H1 (cell line): ENCODE results near the gene NR5A2. TPM values are rescaled to one million over a fixed set of nuclear protein-coding genes. Genes with fewer than 3 reads are reported as not detected.

Experiments used
- POU5F1 ChIP-seq: IDR thresholded peaks from 2 replicates; pipeline ENCODE4 v1.6.1; 2011; ENCODE audit warnings: low read depth, mild to moderate bottlenecking, low read length, moderate library complexity
- SP4 ChIP-seq: IDR thresholded peaks from 2 replicates; pipeline ENCODE4 v1.6.1; 2012; ENCODE audit warnings: low read length, inconsistent platforms
- YY1 ChIP-seq: IDR thresholded peaks from 2 replicates; pipeline ENCODE4 v1.6.1; 2011; ENCODE audit warnings: low read depth, mild to moderate bottlenecking, low read length
- polyA plus RNA-seq, 7 experiments: library from polyadenylated mRNA; depleted of rRNA in 3 of 7; stranded (reverse) in 5 of 7; unstranded in 2 of 7; fragments of >200 nt in 5 of 7; fragments of 200-250 nt in 2 of 7; gene quantifications; 1 replicate in 5 of 7; 2 replicates in 1 of 7; 4 replicates in 1 of 7; pipeline versions ENCODE4 v1.2.1 to v1.2.3, GENCODE V29; 2011 to 2013; ENCODE audit warnings: missing spikeins in 2 of 7, mixed read lengths in 2 of 7
- total RNA-seq: library from RNA; stranded (reverse); fragmentation: NEBNext Ultra II Directional; extraction: Animal tissue kit (Norgen Biotek cat#: 25700); gene quantifications from 2 replicates; pipeline ENCODE4 v1.2.1, GENCODE V29; 2021
- TF ChIP-seq, protein P1 (sequence below): fragments of 300-600 bp; sonication (generic); IDR thresholded peaks from 2 replicates; pipeline ENCODE4 v1.7.1; 2012; ENCODE audit warnings: low read length, moderate library complexity, mild to moderate bottlenecking, inconsistent platforms; ENCODE audit not compliant: insufficient replicate concordance

The NR5A2 gene
- total and polyA plus RNA-seq, 2 of the 8 experiments (the other 6 are each of a cell fraction or from before 2014, with no cell fraction given), result 1.7 to 11.6 TPM

DNA sequence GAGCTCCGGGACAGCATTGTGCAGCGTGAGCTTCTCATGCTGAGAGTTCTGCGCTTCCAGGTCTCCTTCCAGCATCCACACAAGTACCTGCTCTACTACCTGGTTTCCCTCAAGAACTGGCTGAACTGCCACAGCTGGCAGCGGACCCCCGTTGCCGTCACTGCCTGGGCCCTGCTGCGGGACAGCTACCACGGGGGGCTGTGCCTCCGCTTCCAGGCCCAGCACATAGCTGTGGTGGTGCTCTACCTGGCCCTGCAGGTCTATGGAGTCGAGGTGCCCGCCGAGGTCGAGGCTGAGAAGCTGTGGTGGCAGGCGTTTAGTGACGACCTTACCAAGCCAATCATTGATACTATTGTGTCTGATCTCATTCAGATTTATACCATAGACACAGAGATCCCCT, 186.4 kb downstream of the NR5A2 start (continued):
- TF ChIP-seq, protein P1, sequence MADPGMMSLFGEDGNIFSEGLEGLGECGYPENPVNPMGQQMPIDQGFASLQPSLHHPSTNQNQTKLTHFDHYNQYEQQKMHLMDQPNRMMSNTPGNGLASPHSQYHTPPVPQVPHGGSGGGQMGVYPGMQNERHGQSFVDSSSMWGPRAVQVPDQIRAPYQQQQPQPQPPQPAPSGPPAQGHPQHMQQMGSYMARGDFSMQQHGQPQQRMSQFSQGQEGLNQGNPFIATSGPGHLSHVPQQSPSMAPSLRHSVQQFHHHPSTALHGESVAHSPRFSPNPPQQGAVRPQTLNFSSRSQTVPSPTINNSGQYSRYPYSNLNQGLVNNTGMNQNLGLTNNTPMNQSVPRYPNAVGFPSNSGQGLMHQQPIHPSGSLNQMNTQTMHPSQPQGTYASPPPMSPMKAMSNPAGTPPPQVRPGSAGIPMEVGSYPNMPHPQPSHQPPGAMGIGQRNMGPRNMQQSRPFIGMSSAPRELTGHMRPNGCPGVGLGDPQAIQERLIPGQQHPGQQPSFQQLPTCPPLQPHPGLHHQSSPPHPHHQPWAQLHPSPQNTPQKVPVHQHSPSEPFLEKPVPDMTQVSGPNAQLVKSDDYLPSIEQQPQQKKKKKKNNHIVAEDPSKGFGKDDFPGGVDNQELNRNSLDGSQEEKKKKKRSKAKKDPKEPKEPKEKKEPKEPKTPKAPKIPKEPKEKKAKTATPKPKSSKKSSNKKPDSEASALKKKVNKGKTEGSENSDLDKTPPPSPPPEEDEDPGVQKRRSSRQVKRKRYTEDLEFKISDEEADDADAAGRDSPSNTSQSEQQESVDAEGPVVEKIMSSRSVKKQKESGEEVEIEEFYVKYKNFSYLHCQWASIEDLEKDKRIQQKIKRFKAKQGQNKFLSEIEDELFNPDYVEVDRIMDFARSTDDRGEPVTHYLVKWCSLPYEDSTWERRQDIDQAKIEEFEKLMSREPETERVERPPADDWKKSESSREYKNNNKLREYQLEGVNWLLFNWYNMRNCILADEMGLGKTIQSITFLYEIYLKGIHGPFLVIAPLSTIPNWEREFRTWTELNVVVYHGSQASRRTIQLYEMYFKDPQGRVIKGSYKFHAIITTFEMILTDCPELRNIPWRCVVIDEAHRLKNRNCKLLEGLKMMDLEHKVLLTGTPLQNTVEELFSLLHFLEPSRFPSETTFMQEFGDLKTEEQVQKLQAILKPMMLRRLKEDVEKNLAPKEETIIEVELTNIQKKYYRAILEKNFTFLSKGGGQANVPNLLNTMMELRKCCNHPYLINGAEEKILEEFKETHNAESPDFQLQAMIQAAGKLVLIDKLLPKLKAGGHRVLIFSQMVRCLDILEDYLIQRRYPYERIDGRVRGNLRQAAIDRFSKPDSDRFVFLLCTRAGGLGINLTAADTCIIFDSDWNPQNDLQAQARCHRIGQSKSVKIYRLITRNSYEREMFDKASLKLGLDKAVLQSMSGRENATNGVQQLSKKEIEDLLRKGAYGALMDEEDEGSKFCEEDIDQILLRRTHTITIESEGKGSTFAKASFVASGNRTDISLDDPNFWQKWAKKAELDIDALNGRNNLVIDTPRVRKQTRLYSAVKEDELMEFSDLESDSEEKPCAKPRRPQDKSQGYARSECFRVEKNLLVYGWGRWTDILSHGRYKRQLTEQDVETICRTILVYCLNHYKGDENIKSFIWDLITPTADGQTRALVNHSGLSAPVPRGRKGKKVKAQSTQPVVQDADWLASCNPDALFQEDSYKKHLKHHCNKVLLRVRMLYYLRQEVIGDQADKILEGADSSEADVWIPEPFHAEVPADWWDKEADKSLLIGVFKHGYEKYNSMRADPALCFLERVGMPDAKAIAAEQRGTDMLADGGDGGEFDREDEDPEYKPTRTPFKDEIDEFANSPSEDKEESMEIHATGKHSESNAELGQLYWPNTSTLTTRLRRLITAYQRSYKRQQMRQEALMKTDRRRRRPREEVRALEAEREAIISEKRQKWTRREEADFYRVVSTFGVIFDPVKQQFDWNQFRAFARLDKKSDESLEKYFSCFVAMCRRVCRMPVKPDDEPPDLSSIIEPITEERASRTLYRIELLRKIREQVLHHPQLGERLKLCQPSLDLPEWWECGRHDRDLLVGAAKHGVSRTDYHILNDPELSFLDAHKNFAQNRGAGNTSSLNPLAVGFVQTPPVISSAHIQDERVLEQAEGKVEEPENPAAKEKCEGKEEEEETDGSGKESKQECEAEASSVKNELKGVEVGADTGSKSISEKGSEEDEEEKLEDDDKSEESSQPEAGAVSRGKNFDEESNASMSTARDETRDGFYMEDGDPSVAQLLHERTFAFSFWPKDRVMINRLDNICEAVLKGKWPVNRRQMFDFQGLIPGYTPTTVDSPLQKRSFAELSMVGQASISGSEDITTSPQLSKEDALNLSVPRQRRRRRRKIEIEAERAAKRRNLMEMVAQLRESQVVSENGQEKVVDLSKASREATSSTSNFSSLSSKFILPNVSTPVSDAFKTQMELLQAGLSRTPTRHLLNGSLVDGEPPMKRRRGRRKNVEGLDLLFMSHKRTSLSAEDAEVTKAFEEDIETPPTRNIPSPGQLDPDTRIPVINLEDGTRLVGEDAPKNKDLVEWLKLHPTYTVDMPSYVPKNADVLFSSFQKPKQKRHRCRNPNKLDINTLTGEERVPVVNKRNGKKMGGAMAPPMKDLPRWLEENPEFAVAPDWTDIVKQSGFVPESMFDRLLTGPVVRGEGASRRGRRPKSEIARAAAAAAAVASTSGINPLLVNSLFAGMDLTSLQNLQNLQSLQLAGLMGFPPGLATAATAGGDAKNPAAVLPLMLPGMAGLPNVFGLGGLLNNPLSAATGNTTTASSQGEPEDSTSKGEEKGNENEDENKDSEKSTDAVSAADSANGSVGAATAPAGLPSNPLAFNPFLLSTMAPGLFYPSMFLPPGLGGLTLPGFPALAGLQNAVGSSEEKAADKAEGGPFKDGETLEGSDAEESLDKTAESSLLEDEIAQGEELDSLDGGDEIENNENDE, result no peak
- TF ChIP-seq SP4 (no peak), POU5F1 (no peak), YY1 (no peak)
